ENCODE measurements around the gene NOPCHAP1.

GRCh38 chr12:105014603-105015002, 28.5 kb downstream of the NOPCHAP1 start:
- TF ChIP-seq CTCF (IDR thresholded peaks at IDR 0.05) (no peak), POLR2A (IDR thresholded peaks at IDR 0.05) (no peak)
